Adrenal gland (tissue), 5 donors: ENCODE measurements around the gene CDK16.

Experiments used
- POLR2A ChIP-seq, 2 donors: fragments of 450-650 bp; IDR thresholded peaks; one replicate each; pipeline ENCODE4 v1.6.1; 2017; ENCODE audit warnings: antibody characterized with exemption in 2 of 2, mild to moderate bottlenecking in 2 of 2, moderate library complexity in 1 of 2
- TF ChIP-seq, protein P1 (sequence below), 6 experiments: fragments of 450-650 bp in 4 of 6; fragments of 200-600 bp in 2 of 6; sonication (generic) in 1 of 6; IDR thresholded peaks; 1 replicate in 5 of 6; 2 replicates in 1 of 6; pipeline versions ENCODE4 v1.5.1 to v1.8.0; 2016 to 2021; ENCODE audit warnings: antibody characterized with exemption in 6 of 6, mild to moderate bottlenecking in 2 of 6, moderate library complexity in 1 of 6
- donor health status: DM: no; HTN: no; CAD: no.

DNA sequence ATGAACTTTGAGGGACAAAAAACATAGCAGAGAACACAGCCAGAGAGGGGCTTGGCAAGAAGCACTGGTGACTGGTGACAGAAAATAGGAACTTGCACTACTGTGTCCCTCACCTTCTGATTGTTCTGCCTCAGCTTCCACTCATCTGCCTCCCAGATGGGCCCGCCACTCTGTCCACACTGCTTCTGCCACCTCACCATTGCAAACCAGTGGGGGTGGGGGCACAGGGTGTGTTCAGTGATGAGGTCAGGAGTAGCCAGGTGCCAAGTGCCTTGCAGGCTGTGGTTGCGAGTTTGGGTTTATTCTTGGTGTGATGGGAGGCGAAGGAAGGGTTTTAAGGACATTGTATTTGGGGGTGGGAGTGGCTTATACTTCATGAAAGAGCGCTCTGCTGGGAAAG is 34.0 kb upstream of the CDK16 start:
- TF ChIP-seq, protein P1, sequence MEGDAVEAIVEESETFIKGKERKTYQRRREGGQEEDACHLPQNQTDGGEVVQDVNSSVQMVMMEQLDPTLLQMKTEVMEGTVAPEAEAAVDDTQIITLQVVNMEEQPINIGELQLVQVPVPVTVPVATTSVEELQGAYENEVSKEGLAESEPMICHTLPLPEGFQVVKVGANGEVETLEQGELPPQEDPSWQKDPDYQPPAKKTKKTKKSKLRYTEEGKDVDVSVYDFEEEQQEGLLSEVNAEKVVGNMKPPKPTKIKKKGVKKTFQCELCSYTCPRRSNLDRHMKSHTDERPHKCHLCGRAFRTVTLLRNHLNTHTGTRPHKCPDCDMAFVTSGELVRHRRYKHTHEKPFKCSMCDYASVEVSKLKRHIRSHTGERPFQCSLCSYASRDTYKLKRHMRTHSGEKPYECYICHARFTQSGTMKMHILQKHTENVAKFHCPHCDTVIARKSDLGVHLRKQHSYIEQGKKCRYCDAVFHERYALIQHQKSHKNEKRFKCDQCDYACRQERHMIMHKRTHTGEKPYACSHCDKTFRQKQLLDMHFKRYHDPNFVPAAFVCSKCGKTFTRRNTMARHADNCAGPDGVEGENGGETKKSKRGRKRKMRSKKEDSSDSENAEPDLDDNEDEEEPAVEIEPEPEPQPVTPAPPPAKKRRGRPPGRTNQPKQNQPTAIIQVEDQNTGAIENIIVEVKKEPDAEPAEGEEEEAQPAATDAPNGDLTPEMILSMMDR (IDR thresholded peaks at IDR 0.05) = no peak
- no peak for TF ChIP-seq POLR2A (IDR thresholded peaks at IDR 0.05)
